ENCODE data around the gene DNASE1L1. TPM values are rescaled to one million over a fixed set of nuclear protein-coding genes. Genes with fewer than 3 reads are reported as not detected.
A peak's percentile ranks its signal among the peaks of the same experiment; 100 is the strongest.

Gene DNASE1L1
- total and polyA plus RNA-seq, 2 of the 13 experiments (the other 11 are each of a cell fraction or from before 2014, with no cell fraction given): 4.7 to 12.3 TPM

GRCh38 chrX:154378799-154379568 is 30.1 kb downstream of the DNASE1L1 start, which contains the start of gene EMD (continued):
- TF ChIP-seq PLSCR1 (CRISPR knock-in tag; IDR thresholded peaks at IDR 0.05; ENCODE audit: borderline replicate concordance) (no peak), SMAD9 (CRISPR knock-in tag; IDR thresholded peaks at IDR 0.05) (no peak), HCFC1 (IDR thresholded peaks at IDR 0.05; ENCODE audit: low read depth, low read length) (peak; percentile 15; the same call in 1 of the 2 replicates), U2AF2 (IDR thresholded peaks at IDR 0.05; ENCODE audit: low read depth, low read length) (no peak), KDM2A (CRISPR knock-in tag; IDR thresholded peaks at IDR 0.05; ENCODE audit: borderline replicate concordance, low read depth) (no peak), ELF3 (CRISPR knock-in tag; IDR thresholded peaks at IDR 0.05) (no peak), ZNF124 (CRISPR knock-in tag; IDR thresholded peaks at IDR 0.05) (no peak), ZNF749 (CRISPR knock-in tag; IDR thresholded peaks at IDR 0.05; ENCODE audit: borderline replicate concordance) (no peak), ATM (IDR thresholded peaks at IDR 0.05; ENCODE audit: borderline replicate concordance) (no peak), NRL (CRISPR knock-in tag; IDR thresholded peaks at IDR 0.05; ENCODE audit: borderline replicate concordance) (no peak), ZNF776 (CRISPR knock-in tag; IDR thresholded peaks at IDR 0.05) (no peak), ZNF20 (CRISPR knock-in tag; IDR thresholded peaks at IDR 0.05) (no peak), ZFP36 (IDR thresholded peaks at IDR 0.05; ENCODE audit: borderline replicate concordance, low read depth, low read length, partially characterized antibody) (no peak), ZNF839 (CRISPR knock-in tag; IDR thresholded peaks at IDR 0.05; ENCODE audit: borderline replicate concordance) (no peak), ZNF674 (CRISPR knock-in tag; IDR thresholded peaks at IDR 0.05; ENCODE audit: low read depth) (no peak), EHMT2 (IDR thresholded peaks at IDR 0.05; ENCODE audit: borderline replicate concordance, low read depth, low read length) (no peak)
- TF ChIP-seq, protein P1, sequence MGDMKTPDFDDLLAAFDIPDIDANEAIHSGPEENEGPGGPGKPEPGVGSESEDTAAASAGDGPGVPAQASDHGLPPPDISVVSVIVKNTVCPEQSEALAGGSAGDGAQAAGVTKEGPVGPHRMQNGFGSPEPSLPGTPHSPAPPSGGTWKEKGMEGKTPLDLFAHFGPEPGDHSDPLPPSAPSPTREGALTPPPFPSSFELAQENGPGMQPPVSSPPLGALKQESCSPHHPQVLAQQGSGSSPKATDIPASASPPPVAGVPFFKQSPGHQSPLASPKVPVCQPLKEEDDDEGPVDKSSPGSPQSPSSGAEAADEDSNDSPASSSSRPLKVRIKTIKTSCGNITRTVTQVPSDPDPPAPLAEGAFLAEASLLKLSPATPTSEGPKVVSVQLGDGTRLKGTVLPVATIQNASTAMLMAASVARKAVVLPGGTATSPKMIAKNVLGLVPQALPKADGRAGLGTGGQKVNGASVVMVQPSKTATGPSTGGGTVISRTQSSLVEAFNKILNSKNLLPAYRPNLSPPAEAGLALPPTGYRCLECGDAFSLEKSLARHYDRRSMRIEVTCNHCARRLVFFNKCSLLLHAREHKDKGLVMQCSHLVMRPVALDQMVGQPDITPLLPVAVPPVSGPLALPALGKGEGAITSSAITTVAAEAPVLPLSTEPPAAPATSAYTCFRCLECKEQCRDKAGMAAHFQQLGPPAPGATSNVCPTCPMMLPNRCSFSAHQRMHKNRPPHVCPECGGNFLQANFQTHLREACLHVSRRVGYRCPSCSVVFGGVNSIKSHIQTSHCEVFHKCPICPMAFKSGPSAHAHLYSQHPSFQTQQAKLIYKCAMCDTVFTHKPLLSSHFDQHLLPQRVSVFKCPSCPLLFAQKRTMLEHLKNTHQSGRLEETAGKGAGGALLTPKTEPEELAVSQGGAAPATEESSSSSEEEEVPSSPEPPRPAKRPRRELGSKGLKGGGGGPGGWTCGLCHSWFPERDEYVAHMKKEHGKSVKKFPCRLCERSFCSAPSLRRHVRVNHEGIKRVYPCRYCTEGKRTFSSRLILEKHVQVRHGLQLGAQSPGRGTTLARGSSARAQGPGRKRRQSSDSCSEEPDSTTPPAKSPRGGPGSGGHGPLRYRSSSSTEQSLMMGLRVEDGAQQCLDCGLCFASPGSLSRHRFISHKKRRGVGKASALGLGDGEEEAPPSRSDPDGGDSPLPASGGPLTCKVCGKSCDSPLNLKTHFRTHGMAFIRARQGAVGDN (CRISPR knock-in tag; IDR thresholded peaks at IDR 0.05): peak; percentile 46
- TF ChIP-seq, protein P2, sequence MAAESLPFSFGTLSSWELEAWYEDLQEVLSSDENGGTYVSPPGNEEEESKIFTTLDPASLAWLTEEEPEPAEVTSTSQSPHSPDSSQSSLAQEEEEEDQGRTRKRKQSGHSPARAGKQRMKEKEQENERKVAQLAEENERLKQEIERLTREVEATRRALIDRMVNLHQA (CRISPR knock-in tag; IDR thresholded peaks at IDR 0.05): no peak
- TF ChIP-seq, protein P3, sequence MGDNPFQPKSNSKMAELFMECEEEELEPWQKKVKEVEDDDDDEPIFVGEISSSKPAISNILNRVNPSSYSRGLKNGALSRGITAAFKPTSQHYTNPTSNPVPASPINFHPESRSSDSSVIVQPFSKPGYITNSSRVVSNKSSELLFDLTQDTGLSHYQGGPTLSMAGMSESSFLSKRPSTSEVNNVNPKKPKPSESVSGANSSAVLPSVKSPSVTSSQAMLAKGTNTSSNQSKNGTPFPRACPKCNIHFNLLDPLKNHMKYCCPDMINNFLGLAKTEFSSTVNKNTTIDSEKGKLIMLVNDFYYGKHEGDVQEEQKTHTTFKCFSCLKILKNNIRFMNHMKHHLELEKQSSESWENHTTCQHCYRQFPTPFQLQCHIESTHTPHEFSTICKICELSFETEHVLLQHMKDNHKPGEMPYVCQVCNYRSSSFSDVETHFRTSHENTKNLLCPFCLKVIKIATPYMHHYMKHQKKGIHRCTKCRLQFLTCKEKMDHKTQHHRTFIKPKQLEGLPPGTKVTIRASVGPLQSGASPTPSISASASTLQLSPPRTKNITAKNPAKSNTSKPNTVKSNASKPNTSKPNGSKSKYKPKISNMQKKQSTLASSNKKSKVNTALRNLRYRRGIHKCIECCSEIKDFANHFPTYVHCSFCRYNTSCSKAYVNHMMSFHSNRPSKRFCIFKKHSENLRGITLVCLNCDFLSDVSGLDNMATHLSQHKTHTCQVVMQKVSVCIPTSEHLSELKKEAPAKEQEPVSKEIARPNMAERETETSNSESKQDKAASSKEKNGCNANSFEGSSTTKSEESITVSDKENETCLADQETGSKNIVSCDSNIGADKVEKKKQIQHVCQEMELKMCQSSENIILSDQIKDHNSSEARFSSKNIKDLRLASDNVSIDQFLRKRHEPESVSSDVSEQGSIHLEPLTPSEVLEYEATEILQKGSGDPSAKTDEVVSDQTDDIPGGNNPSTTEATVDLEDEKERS (CRISPR knock-in tag; IDR thresholded peaks at IDR 0.05): no peak

Measured in HepG2 (cell line).